ENCODE data around the gene SPATA25.

Gene SPATA25

DNA sequence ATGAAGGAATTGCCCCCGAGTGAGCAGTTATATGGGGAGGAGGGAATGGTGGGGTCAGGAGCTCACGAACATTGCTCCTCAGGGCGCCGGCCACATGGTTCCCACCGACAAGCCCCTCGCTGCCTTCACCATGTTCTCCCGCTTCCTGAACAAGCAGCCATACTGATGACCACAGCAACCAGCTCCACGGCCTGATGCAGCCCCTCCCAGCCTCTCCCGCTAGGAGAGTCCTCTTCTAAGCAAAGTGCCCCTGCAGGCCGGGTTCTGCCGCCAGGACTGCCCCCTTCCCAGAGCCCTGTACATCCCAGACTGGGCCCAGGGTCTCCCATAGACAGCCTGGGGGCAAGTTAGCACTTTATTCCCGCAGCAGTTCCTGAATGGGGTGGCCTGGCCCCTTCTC, 10.9 kb upstream of the SPATA25 start:
- no peak for DNase-seq (ENCODE audit: low read depth)
- TF ChIP-seq, protein P1, sequence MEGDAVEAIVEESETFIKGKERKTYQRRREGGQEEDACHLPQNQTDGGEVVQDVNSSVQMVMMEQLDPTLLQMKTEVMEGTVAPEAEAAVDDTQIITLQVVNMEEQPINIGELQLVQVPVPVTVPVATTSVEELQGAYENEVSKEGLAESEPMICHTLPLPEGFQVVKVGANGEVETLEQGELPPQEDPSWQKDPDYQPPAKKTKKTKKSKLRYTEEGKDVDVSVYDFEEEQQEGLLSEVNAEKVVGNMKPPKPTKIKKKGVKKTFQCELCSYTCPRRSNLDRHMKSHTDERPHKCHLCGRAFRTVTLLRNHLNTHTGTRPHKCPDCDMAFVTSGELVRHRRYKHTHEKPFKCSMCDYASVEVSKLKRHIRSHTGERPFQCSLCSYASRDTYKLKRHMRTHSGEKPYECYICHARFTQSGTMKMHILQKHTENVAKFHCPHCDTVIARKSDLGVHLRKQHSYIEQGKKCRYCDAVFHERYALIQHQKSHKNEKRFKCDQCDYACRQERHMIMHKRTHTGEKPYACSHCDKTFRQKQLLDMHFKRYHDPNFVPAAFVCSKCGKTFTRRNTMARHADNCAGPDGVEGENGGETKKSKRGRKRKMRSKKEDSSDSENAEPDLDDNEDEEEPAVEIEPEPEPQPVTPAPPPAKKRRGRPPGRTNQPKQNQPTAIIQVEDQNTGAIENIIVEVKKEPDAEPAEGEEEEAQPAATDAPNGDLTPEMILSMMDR (IDR thresholded peaks at IDR 0.05; ENCODE audit: insufficient read depth, low read depth, low read length, missing control alignments), result no peak
- H3K4me3 ChIP-seq (ENCODE audit: low read depth, low read length), result no peak overlapping the region

DNA sequence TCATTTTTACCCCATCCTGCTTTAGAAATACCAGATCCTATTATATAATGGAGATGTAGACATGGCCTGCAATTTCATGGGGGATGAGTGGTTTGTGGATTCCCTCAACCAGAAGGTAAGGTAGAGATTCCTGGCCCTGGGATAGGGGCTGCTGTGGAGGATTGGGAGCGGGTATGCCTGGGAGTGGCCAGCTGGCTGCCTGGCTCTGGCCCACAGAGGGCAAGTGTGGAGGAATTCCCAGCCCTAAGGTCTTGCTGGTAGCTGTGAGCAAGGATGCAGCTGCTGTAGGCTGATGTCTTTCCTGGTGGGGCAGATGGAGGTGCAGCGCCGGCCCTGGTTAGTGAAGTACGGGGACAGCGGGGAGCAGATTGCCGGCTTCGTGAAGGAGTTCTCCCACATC, 10.3 kb upstream of the SPATA25 start:
- DNase-seq (ENCODE audit: low read depth), result no peak
- H3K4me3 ChIP-seq (ENCODE audit: low read depth, low read length), result no peak overlapping the region
- TF ChIP-seq, protein P1 (IDR thresholded peaks at IDR 0.05; ENCODE audit: insufficient read depth, low read depth, low read length, missing control alignments), result no peak

DNA sequence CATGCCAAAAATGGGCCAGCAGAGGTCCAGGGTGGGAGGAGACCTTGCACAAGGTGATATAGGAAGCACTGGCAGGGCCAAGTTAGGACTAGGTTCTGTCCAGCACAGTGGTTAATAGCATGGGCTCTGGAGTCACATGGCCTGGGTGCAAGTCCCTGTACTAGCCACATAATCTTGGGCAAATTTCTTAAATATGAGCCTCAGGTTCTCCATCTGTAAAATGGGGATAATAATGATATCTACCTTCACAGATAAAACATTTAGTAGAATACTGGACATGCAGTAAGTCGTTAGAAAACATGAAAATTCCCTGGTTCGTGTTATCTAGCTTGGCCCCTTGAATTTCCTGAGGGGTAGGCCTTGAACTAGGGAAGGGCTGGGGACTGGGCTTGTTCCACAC, 9.9 kb upstream of the SPATA25 start:
- no peak overlapping the region for H3K4me3 ChIP-seq (ENCODE audit: low read depth, low read length)
- TF ChIP-seq, protein P1 (IDR thresholded peaks at IDR 0.05; ENCODE audit: insufficient read depth, low read depth, low read length, missing control alignments), result no peak
- DNase-seq (ENCODE audit: low read depth), result no peak

DNA sequence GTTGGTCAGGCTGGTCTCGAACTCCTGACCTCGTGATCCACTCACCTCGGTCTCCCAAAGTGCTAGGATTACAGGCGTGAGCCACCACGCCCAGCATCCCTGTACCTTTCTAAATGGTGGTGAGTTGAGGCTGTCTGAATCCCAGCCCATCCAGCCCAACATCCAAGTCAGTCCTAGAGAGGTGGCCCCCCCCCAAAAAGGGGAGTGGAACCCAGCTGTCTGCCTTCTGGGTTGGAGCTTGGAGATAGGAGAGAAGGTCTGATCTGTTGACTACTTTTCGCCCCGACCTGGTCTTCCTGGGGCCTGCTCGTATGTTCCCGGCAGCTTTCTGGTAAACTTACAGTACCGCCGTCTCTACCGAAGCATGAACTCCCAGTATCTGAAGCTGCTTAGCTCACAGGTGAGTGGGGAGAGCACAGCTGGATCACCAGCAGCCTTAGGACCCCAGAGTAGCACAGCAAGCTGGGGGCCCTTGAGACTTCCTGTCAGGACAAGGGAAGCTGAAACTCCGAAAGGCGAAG, 9.3 kb upstream of the SPATA25 start:
- TF ChIP-seq, protein P1 (IDR thresholded peaks at IDR 0.05; ENCODE audit: insufficient read depth, low read depth, low read length, missing control alignments), result no peak
- no peak for DNase-seq (ENCODE audit: low read depth)
- H3K4me3 ChIP-seq (ENCODE audit: low read depth, low read length), result no peak overlapping the region

DNA sequence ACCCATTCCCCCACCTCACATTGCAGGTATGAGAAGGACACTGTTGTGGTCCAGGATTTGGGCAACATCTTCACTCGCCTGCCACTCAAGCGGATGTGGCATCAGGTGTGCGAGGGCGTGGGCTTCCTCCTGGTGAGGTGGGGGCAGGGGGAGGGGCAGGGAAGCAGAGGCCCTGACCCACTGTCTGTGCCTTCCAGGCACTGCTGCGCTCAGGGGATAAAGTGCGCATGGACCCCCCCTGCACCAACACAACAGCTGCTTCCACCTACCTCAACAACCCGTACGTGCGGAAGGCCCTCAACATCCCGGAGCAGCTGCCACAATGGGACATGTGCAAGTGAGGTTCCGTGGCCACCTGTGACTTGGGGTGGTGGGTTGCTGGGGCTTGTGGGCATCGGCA, 7.4 kb upstream of the SPATA25 start:
- no peak overlapping the region for H3K4me3 ChIP-seq (ENCODE audit: low read depth, low read length)
- no peak for DNase-seq (ENCODE audit: low read depth)
- TF ChIP-seq, protein P1 (IDR thresholded peaks at IDR 0.05; ENCODE audit: insufficient read depth, low read depth, low read length, missing control alignments), result no peak

DNA sequence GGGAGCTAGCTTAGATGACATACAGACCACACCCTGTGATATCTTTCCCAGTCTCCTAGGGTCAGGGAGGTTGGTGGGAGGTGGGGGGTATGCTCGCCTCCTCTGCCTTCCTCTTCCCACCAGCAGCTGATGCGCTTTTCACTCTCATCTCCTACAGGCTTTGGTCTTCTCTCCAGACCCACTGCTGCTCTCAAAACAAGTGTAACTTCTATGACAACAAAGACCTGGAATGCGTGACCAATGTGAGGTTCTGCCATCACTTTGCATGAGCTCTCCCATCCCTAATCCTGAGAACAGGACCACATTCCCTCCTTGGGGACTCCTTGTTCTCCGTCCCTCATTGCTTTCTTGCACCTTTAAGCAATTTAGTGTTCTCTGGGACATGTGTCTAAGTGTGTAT, 6.4 kb upstream of the SPATA25 start:
- TF ChIP-seq, protein P1 (IDR thresholded peaks at IDR 0.05; ENCODE audit: insufficient read depth, low read depth, low read length, missing control alignments), result no peak
- DNase-seq (ENCODE audit: low read depth), result no peak
- H3K4me3 ChIP-seq (ENCODE audit: low read depth, low read length), result no peak overlapping the region

DNA sequence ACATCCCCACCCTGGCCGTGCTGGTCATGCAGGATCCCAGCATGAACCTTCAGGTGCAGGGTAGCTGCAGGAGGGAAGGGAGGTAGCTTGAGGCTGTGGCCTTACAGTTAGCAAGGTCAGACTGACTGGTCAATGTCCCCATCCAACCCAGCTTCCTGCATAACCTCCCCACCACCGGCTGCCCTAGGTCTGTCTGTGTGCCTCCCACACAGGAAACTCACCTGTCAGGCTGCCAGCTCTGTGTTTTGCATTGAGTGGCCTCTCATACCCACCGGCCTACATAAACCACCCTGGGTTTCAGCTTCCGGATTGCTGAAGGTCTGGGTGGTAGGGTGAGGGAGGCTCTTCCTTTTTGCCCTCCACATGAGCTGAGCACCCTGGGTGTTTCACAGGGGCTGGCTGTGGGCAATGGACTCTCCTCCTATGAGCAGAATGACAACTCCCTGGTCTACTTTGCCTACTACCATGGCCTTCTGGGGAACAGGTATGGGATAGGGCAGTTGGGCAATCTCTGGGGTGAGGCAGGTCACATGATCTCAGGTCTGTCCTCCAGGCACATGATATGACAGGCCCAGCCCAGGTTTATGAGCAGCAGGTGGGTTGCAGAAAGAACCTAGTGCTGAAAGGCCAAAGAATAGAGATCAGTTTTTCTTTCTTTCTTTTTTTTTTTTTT, 5.5 kb upstream of the SPATA25 start:
- TF ChIP-seq, protein P1 (IDR thresholded peaks at IDR 0.05; ENCODE audit: insufficient read depth, low read depth, low read length, missing control alignments), result no peak
- no peak overlapping the region for H3K4me3 ChIP-seq (ENCODE audit: low read depth, low read length)
- DNase-seq (ENCODE audit: low read depth), result peak; percentile 44
